HEK293T (cell line): ENCODE results near the gene CLDN1.

Source experiments
- CTCF ChIA-PET: fragments of 350-600 bp; formaldehyde crosslinking; extraction: SDS; loops from one replicate; lab custom pipeline; 2021; ENCODE audit warnings: antibody characterized with exemption, inconsistent platforms; lab: Yijun Ruan, JAX
- POLR2A ChIA-PET: fragments of 350-600 bp; formaldehyde crosslinking; extraction: SDS; loops from one replicate; lab custom pipeline; 2020; ENCODE audit warnings: antibody characterized with exemption, inconsistent platforms; lab: Yijun Ruan, JAX
- DNase-seq: peaks from one replicate; pipeline ENCODE4 v3.0.0; 2012; ENCODE audit warnings: mixed read lengths; ENCODE audit errors: extremely low spot score
- ARNT ChIP-seq: fragments of 450-650 bp; IDR thresholded peaks from 2 replicates; pipeline ENCODE4 v1.6.1; 2017; ENCODE audit warnings: mild to moderate bottlenecking
- BHLHE40 ChIP-seq: fragments of 450-650 bp; IDR thresholded peaks from 2 replicates; pipeline ENCODE4 v1.6.1; 2016; ENCODE audit warnings: mild to moderate bottlenecking, moderate library complexity, borderline replicate concordance
- CTBP1 ChIP-seq: fragments of 450-650 bp; IDR thresholded peaks from 2 replicates; pipeline ENCODE4 v1.6.1; 2016; ENCODE audit warnings: borderline replicate concordance
- ELF4 ChIP-seq: fragments of 450-650 bp; IDR thresholded peaks from 2 replicates; pipeline ENCODE4 v1.6.1; 2017; ENCODE audit warnings: antibody characterized with exemption
- FOXA1 ChIP-seq: fragments of 450-650 bp; IDR thresholded peaks from 2 replicates; pipeline ENCODE4 v1.6.1; 2016; ENCODE audit warnings: mild to moderate bottlenecking
- FOXK2 ChIP-seq: fragments of 450-650 bp; IDR thresholded peaks from 2 replicates; pipeline ENCODE4 v1.6.1; 2016; ENCODE audit warnings: mild to moderate bottlenecking
- FOXM1 ChIP-seq: fragments of 450-650 bp; IDR thresholded peaks from 2 replicates; pipeline ENCODE4 v1.6.1; 2017; ENCODE audit warnings: mild to moderate bottlenecking, borderline replicate concordance
- HDGF ChIP-seq: fragments of 450-650 bp; IDR thresholded peaks from 2 replicates; pipeline ENCODE4 v1.6.1; 2017; ENCODE audit warnings: antibody characterized with exemption, borderline replicate concordance
- L3MBTL2 ChIP-seq: fragments of 450-650 bp; conservative IDR thresholded peaks from 2 replicates; pipeline ENCODE4 v1.6.1; 2016; ENCODE audit warnings: mild to moderate bottlenecking
- LEF1 ChIP-seq: fragments of 450-650 bp; IDR thresholded peaks from 2 replicates; pipeline ENCODE4 v1.6.1; 2017; ENCODE audit warnings: mild to moderate bottlenecking, borderline replicate concordance
- NFRKB ChIP-seq: fragments of 450-650 bp; IDR thresholded peaks from 2 replicates; pipeline ENCODE4 v1.6.1; 2016; ENCODE audit warnings: mild to moderate bottlenecking, moderate library complexity
- PKNOX1 ChIP-seq: fragments of 450-650 bp; IDR thresholded peaks from 2 replicates; pipeline ENCODE4 v1.6.1; 2016
- SP1 ChIP-seq: fragments of 450-650 bp; IDR thresholded peaks from 2 replicates; pipeline ENCODE4 v1.6.1; 2017
- SUZ12 ChIP-seq: fragments of 450-650 bp; IDR thresholded peaks from 2 replicates; pipeline ENCODE4 v1.6.1; 2016; ENCODE audit warnings: mild to moderate bottlenecking
- TARDBP ChIP-seq: fragments of 450-650 bp; IDR thresholded peaks from 2 replicates; pipeline ENCODE4 v1.6.1; 2016
- ZNF384 ChIP-seq: fragments of 450-650 bp; IDR thresholded peaks from 2 replicates; pipeline ENCODE4 v1.6.1; 2016

Gene CLDN1

GRCh38 chr3:190325923-190326322, 3.7 kb upstream of the CLDN1 start:
- TF ChIP-seq SP1: no peak
- TF ChIP-seq HDGF: no peak
- TF ChIP-seq FOXA1: no peak
- no peak for TF ChIP-seq ELF4
- no peak for TF ChIP-seq FOXK2
- TF ChIP-seq TARDBP: no peak
- TF ChIP-seq PKNOX1: no peak
- TF ChIP-seq ARNT: no peak
- no peak for TF ChIP-seq NFRKB
- TF ChIP-seq SUZ12: no peak
- TF ChIP-seq L3MBTL2: no peak
- TF ChIP-seq ZNF384: no peak
- TF ChIP-seq BHLHE40: no peak
- no peak for TF ChIP-seq CTBP1
- no peak for TF ChIP-seq LEF1
- no peak for TF ChIP-seq FOXM1
- ChIA-PET CTCF (no interaction called here), POLR2A (no interaction called here)
- DNase-seq: no peak

GRCh38 chr3:190323246-190323626, 990 bp upstream of the CLDN1 start:
- CTCF ChIA-PET: interaction anchor here (0.7 to 1.5 kb wide), 4 partner anchors 9 to 362 kb away, joined by 3 to 13 read pairs (median 4); no protein-coding TSS in a partner anchor
- POLR2A ChIA-PET: no interaction called here
- TF ChIP-seq ELF4 (no peak), ZNF384 (no peak), PKNOX1 (no peak)
- no peak for DNase-seq

GRCh38 chr3:190322604-190323245, 479 bp upstream of the CLDN1 start:
- ChIA-PET CTCF (interaction anchor here (0.7 to 1.5 kb wide), 6 partner anchors 9 to 361 kb away, joined by 3 to 13 read pairs (median 4); no protein-coding TSS in a partner anchor), POLR2A (interaction anchor here (0.6 kb wide), 1 partner anchor 361 kb away, joined by 3 read pairs; no protein-coding TSS in a partner anchor)
- no peak for TF ChIP-seq ZNF384
- TF ChIP-seq TARDBP: no peak
- TF ChIP-seq SP1: no peak
- no peak for TF ChIP-seq L3MBTL2
- no peak for TF ChIP-seq FOXM1
- DNase-seq: no peak

- CTCF ChIA-PET: no interaction called here
- DNase-seq: no peak
- POLR2A ChIA-PET: no interaction called here
These were observed 1.5 kb downstream of the CLDN1 start for GRCh38 chr3:190320594-190321362.

GRCh38 chr3:190319660-190320059, 2.6 kb downstream of the CLDN1 start:
- ChIA-PET CTCF (no interaction called here), POLR2A (no interaction called here)
- DNase-seq: no peak
- TF ChIP-seq BHLHE40 (no peak), FOXK2 (no peak), PKNOX1 (no peak), SUZ12 (no peak), FOXA1 (no peak), SP1 (no peak)

More at GRCh38 chr3:190320594-190321362, 1.5 kb downstream of the CLDN1 start:
- TF ChIP-seq ARNT (no peak), HDGF (no peak), L3MBTL2 (no peak), TARDBP (no peak), FOXA1 (no peak), FOXM1 (no peak), PKNOX1 (no peak)

GRCh38 chr3:190318666-190319065, 3.6 kb downstream of the CLDN1 start:
- DNase-seq: no peak
- ChIA-PET CTCF (no interaction called here), POLR2A (no interaction called here)
- TF ChIP-seq SUZ12 (no peak), LEF1 (no peak), TARDBP (no peak), PKNOX1 (no peak), NFRKB (no peak), CTBP1 (no peak), FOXK2 (no peak), SP1 (no peak), FOXA1 (no peak), ARNT (no peak), HDGF (no peak), ZNF384 (no peak), BHLHE40 (no peak), FOXM1 (no peak)
